MCF 10A (cell line): Measurements from ENCODE around the gene TRAPPC12. TPM values are rescaled to one million over a fixed set of nuclear protein-coding genes. Genes with fewer than 3 reads are reported as not detected.

Source experiments
- BruUV-seq: library from RNA; stranded (reverse); fragments of 400-500 nt; replicated peaks from 2 replicates; lab custom pipeline; 2021; lab: Mats Ljungman, UMichigan
- CTCF ChIA-PET: fragments of 300-600 bp; sonication (Branson Sonifier 250); formaldehyde crosslinking; extraction: SDS; loops from one replicate; lab custom pipeline; 2021; ENCODE audit warnings: antibody characterized with exemption, inconsistent platforms; lab: Yijun Ruan, JAX
- POLR2A ChIA-PET: fragments of 300-600, 350-650 bp; sonication (Branson Sonifier 250); formaldehyde crosslinking; extraction: SDS; loops from one replicate; lab custom pipeline; 2020; ENCODE audit warnings: antibody characterized with exemption, inconsistent platforms; lab: Yijun Ruan, JAX
- DNase-seq: peaks from one replicate; pipeline ENCODE4 v3.0.0-alpha.2; 2018; ENCODE audit not compliant: unreplicated experiment
- H3K27ac Mint-ChIP-seq: one replicate; pipeline ENCODE4 v1.8.0; 2022; ENCODE audit warnings: mild to moderate bottlenecking, low read depth, mixed read lengths; ENCODE audit not compliant: unreplicated experiment
- H3K27me3 Mint-ChIP-seq: one replicate; pipeline ENCODE4 v1.8.0; 2022; ENCODE audit warnings: mixed read lengths; ENCODE audit not compliant: insufficient read depth, unreplicated experiment
- H3K36me3 Mint-ChIP-seq: one replicate; pipeline ENCODE4 v1.8.0; 2022; ENCODE audit warnings: mild to moderate bottlenecking, moderate library complexity, mixed read lengths; ENCODE audit not compliant: insufficient read depth, unreplicated experiment
- H3K4me1 Mint-ChIP-seq: one replicate; pipeline ENCODE4 v1.8.0; 2022; ENCODE audit warnings: mixed read lengths; ENCODE audit not compliant: insufficient read depth, unreplicated experiment
- H3K4me3 Mint-ChIP-seq: one replicate; pipeline ENCODE4 v1.8.0; 2022; ENCODE audit warnings: mild to moderate bottlenecking, moderate library complexity, mixed read lengths; ENCODE audit not compliant: unreplicated experiment
- H3K9me3 Mint-ChIP-seq: one replicate; pipeline ENCODE4 v1.8.0; 2022; ENCODE audit warnings: mixed read lengths; ENCODE audit not compliant: unreplicated experiment
- intact Hi-C: fragments of 100-400 bp; cut with micrococcal nuclease; formaldehyde crosslinking; loops from 2 replicates; pipeline ENCODE4 v1.14.1; 2022
- total RNA-seq: library from RNA; stranded (reverse); gene quantifications from 2 replicates; pipeline ENCODE4 v1.2.3, GENCODE V29; 2022
- TF ChIP-seq, protein P1 (sequence below): fragments of 200-600 bp; IDR thresholded peaks from one replicate; pipeline ENCODE4 v1.8.0; 2022; ENCODE audit warnings: antibody characterized with exemption, mild to moderate bottlenecking; ENCODE audit not compliant: unreplicated experiment

TRAPPC12 gene
- total RNA-seq, 1 experiment from 2014 or later, result 84.4 TPM

GRCh38 chr2:3450385-3451010 is 71.0 kb downstream of the TRAPPC12 start:
- Mint-ChIP-seq H3K27ac (no peak overlapping the region), H3K4me3 (no peak overlapping the region), H3K36me3 (peaks cover 45% of the 10 kb centered on the region), H3K27me3 (no peaks in the 10 kb centered on the region), H3K4me1 (no peaks in the 10 kb centered on the region), H3K9me3 (no peaks in the 10 kb centered on the region)
- ChIA-PET POLR2A (interaction anchor here (0.6 to 1.5 kb wide), 2 partner anchors 15 to 644 kb away, joined by 3 to 5 read pairs; no protein-coding TSS in a partner anchor), CTCF (interaction anchor here (0.6 to 3.2 kb wide), 4 partner anchors 12 to 290 kb away, joined by 3 to 24 read pairs (median 8); no protein-coding TSS in a partner anchor)
- TF ChIP-seq, protein P1, sequence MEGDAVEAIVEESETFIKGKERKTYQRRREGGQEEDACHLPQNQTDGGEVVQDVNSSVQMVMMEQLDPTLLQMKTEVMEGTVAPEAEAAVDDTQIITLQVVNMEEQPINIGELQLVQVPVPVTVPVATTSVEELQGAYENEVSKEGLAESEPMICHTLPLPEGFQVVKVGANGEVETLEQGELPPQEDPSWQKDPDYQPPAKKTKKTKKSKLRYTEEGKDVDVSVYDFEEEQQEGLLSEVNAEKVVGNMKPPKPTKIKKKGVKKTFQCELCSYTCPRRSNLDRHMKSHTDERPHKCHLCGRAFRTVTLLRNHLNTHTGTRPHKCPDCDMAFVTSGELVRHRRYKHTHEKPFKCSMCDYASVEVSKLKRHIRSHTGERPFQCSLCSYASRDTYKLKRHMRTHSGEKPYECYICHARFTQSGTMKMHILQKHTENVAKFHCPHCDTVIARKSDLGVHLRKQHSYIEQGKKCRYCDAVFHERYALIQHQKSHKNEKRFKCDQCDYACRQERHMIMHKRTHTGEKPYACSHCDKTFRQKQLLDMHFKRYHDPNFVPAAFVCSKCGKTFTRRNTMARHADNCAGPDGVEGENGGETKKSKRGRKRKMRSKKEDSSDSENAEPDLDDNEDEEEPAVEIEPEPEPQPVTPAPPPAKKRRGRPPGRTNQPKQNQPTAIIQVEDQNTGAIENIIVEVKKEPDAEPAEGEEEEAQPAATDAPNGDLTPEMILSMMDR, result no peak
- intact Hi-C loops, result no loop called here
- DNase-seq, result peak; percentile 8
- no TSS peak for BruUV-seq

- H3K27me3 Mint-ChIP-seq, result no peaks in the 10 kb centered on the region
- POLR2A ChIA-PET, result interaction anchor here (0.6 to 1.5 kb wide), 3 partner anchors 15 to 645 kb away, joined by 3 to 5 read pairs (median 3); no protein-coding TSS in a partner anchor
- no peaks in the 10 kb centered on the region for H3K4me1 Mint-ChIP-seq
- no TSS peak for BruUV-seq
- H3K4me3 Mint-ChIP-seq, result no peak overlapping the region
- no peak for DNase-seq
- peaks cover 45% of the 10 kb centered on the region for H3K36me3 Mint-ChIP-seq
- no peak overlapping the region for H3K27ac Mint-ChIP-seq
- TF ChIP-seq, protein P1, result no peak
- intact Hi-C loops, result no loop called here
- no peaks in the 10 kb centered on the region for H3K9me3 Mint-ChIP-seq
- CTCF ChIA-PET, result interaction anchor here (0.7 to 3.2 kb wide), 3 partner anchors 11 to 29 kb away, joined by 5 to 24 read pairs (median 10); no protein-coding TSS in a partner anchor
These were observed 71.7 kb downstream of the TRAPPC12 start for GRCh38 chr2:3451169-3451568.

GRCh38 chr2:3451926-3452671 is 72.6 kb downstream of the TRAPPC12 start:
- POLR2A ChIA-PET, result interaction anchor here (0.6 to 1.5 kb wide), 3 partner anchors 14 to 74 kb away, joined by 3 to 5 read pairs (median 3); partner anchors contain the start of gene EIPR1
- Mint-ChIP-seq H3K4me3 (no peak overlapping the region), H3K4me1 (no peaks in the 10 kb centered on the region), H3K9me3 (no peaks in the 10 kb centered on the region), H3K36me3 (peaks cover 37% of the 10 kb centered on the region), H3K27me3 (no peaks in the 10 kb centered on the region), H3K27ac (no peak overlapping the region)
- intact Hi-C loops, result no loop called here
- BruUV-seq, result no TSS peak
- CTCF ChIA-PET, result interaction anchor here (0.7 to 3.2 kb wide), 3 partner anchors 10 to 30 kb away, joined by 5 to 24 read pairs (median 10); no protein-coding TSS in a partner anchor
- TF ChIP-seq, protein P1, result no peak
- no peak for DNase-seq
